SK-N-MC (cell line): ENCODE data around the gene JMJD1C.

ENCODE experiments used
- EZH2 ChIP-seq: fragments of 200-600 bp; sonication (generic); IDR thresholded peaks from one replicate; pipeline ENCODE4 v1.6.1; 2017; ENCODE audit warnings: antibody characterized with exemption
- FOXP2 ChIP-seq: optimal IDR thresholded peaks from 2 replicates; pipeline ENCODE3; 2011; ENCODE audit warnings: mild to moderate bottlenecking, moderate library complexity; ENCODE audit not compliant: insufficient read depth; ENCODE audit errors: extremely low read length, control extremely low read depth
- POLR2AphosphoS5 ChIP-seq: IDR thresholded peaks from 2 replicates; pipeline ENCODE4 v1.6.1; 2012; ENCODE audit warnings: mild to moderate bottlenecking, low read depth, low read length, borderline replicate concordance

GRCh38 chr10:63201118-63201517 is 264.7 kb downstream of the JMJD1C start:
- TF ChIP-seq POLR2AphosphoS5, result no peak
- TF ChIP-seq EZH2, result no peak
- no peak for TF ChIP-seq FOXP2
